GM12878 (cell line): Measurements from ENCODE around the gene KCNH5. TPM values are rescaled to one million over a fixed set of nuclear protein-coding genes. Genes with fewer than 3 reads are reported as not detected.

Experiments
- ATAC-seq: fragments of 200-7000 bp; cut with Tn5 transposase; 3 replicates; pipeline ENCODE4 v1.9.1; 2020; ENCODE audit warnings: mild to moderate bottlenecking, moderate library complexity
- BruUV-seq: library from RNA; stranded (reverse); fragments of 400-500 nt; replicated peaks from 2 replicates; lab custom pipeline; 2021; lab: Mats Ljungman, UMichigan
- CTCF ChIA-PET: fragments of 300-600 bp; sonication (Branson Sonifier 250); formaldehyde crosslinking; extraction: SDS; loops from one replicate; lab custom pipeline; 2021; ENCODE audit warnings: inconsistent platforms; lab: Yijun Ruan, JAX
- POLR2A ChIA-PET: fragments of 350-600 bp; formaldehyde crosslinking; extraction: SDS; loops from one replicate; lab custom pipeline; 2021; ENCODE audit warnings: inconsistent platforms; lab: Charles Lee
- RAD21 ChIA-PET: fragments of 300-600 bp; sonication (Branson Sonifier 250); formaldehyde crosslinking; loops from one replicate; lab custom pipeline; 2023; ENCODE audit warnings: antibody characterized with exemption; ENCODE audit not compliant: unreplicated experiment; lab: Charles Lee
- SMC1A ChIA-PET: fragments of 300-600 bp; sonication (Branson Sonifier 250); formaldehyde crosslinking; loops from one replicate; lab custom pipeline; 2023; ENCODE audit not compliant: unreplicated experiment, uncharacterized antibody; lab: Charles Lee
- DNase-seq: peaks from one replicate; pipeline ENCODE4 v3.0.0-alpha.2; 2011; ENCODE audit warnings: low read depth, low spot score
- FAIRE-seq: peaks from 3 replicates; lab custom pipeline; 2011; peaks lifted over from hg19 to GRCh38; lab: Jason Lieb, UNC
- H2AFZ ChIP-seq: 2 replicates; pipeline ENCODE4 v1.6.0; 2011; ENCODE audit warnings: low read depth, low read length, control low read depth; ENCODE audit not compliant: control insufficient read depth
- H3K27ac ChIP-seq: 2 replicates; pipeline ENCODE4 v1.5.1; 2011; ENCODE audit warnings: control low read depth; ENCODE audit not compliant: control insufficient read depth, insufficient read depth
- H3K27me3 ChIP-seq, 2 experiments: replicated peaks in 1 of 2; 2 replicates each; pipeline versions ENCODE4 v1.6.0 to v1.6.1; 2011; ENCODE audit warnings: low read length in 1 of 2; ENCODE audit not compliant: control insufficient read depth in 2 of 2, insufficient read depth in 2 of 2
- H3K36me3 ChIP-seq, 2 experiments: 2 replicates each; pipeline ENCODE4 v1.5.1; 2011; ENCODE audit warnings: low read length in 1 of 2; ENCODE audit not compliant: control insufficient read depth in 2 of 2, insufficient read depth in 2 of 2
- H3K4me1 ChIP-seq: 2 replicates; pipeline ENCODE4 v1.6.1; 2011; ENCODE audit warnings: mild to moderate bottlenecking, low read length, moderate library complexity, mixed read lengths; ENCODE audit not compliant: control insufficient read depth, insufficient read depth
- H3K4me2 ChIP-seq: 2 replicates; pipeline ENCODE4 v1.6.0; 2011; ENCODE audit warnings: control low read depth; ENCODE audit not compliant: control insufficient read depth, insufficient read depth
- H3K4me3 ChIP-seq: fragments of 200-600 bp; sonication (generic); 2 replicates; pipeline ENCODE4 v1.5.1; 2016
- H3K79me2 ChIP-seq: 2 replicates; pipeline ENCODE4 v1.6.0; 2011; ENCODE audit warnings: low read length; ENCODE audit not compliant: control insufficient read depth, insufficient read depth
- H3K9ac ChIP-seq: 2 replicates; pipeline ENCODE4 v1.8.0; 2011; ENCODE audit warnings: low read length, control low read depth, mixed read lengths; ENCODE audit not compliant: control insufficient read depth, insufficient read depth
- H3K9me3 ChIP-seq: replicated peaks from 3 replicates; pipeline ENCODE4 v1.5.1; 2011; ENCODE audit warnings: mild to moderate bottlenecking, low read length; ENCODE audit not compliant: control insufficient read depth, insufficient read depth
- H4K20me1 ChIP-seq: 2 replicates; pipeline ENCODE4 v1.6.0; 2011; ENCODE audit not compliant: control insufficient read depth, insufficient read depth
- CTCF ChIP-seq, 3 experiments: IDR thresholded peaks in 2 of 3; conservative IDR thresholded peaks in 1 of 3; 2 replicates each; pipeline ENCODE4 v1.5.1; 2011; ENCODE audit warnings: low read depth in 3 of 3, low read length in 3 of 3, mild to moderate bottlenecking in 3 of 3, control low read depth in 2 of 3, moderate library complexity in 2 of 3, inconsistent platforms in 1 of 3, mixed read lengths in 1 of 3; ENCODE audit not compliant: control insufficient read depth in 2 of 3, insufficient read depth in 1 of 3; ENCODE audit errors: extremely low read depth in 1 of 3
- IRF3 ChIP-seq: fragments of 450-650 bp; IDR thresholded peaks from 2 replicates; pipeline ENCODE4 v1.6.1; 2014; ENCODE audit warnings: mild to moderate bottlenecking
- LARP7 ChIP-seq: fragments of 450-650 bp; IDR thresholded peaks from 2 replicates; pipeline ENCODE4 v1.6.1; 2017; ENCODE audit warnings: mild to moderate bottlenecking
- NBN ChIP-seq: fragments of 450-650 bp; IDR thresholded peaks from 2 replicates; pipeline ENCODE4 v1.6.1; 2016
- ZBTB11 ChIP-seq: fragments of 450-650 bp; formaldehyde crosslinking; IDR thresholded peaks from 2 replicates; pipeline ENCODE4 v1.5.0; 2022; ENCODE audit warnings: mild to moderate bottlenecking, missing genetic modification characterization
- WGBS: methylation state at CpG from one replicate; pipeline ENCODE4 v1.1.6; 2016; ENCODE audit warnings: low lambda C conversion rate; ENCODE audit not compliant: insufficient replicate concordance, insufficient coverage; ENCODE audit errors: missing lambda C conversion rate; 5-methylcytosine and 5-hydroxymethylcytosine counted together
- in situ Hi-C: fragments of 300-500 bp; cut with MboI; formaldehyde crosslinking; loops from 9 replicates; pipeline ENCODE4 v1.14.3; 2018; ENCODE audit warnings: mixed read lengths
- intact Hi-C: fragments of 100-400 bp; cut with micrococcal nuclease; formaldehyde crosslinking; loops from one replicate; pipeline ENCODE4 v1.14.2; 2022; ENCODE audit not compliant: unreplicated experiment
- polyA plus RNA-seq, 11 experiments: library from polyadenylated mRNA; depleted of rRNA in 4 of 11; unstranded in 6 of 11; stranded (reverse) in 5 of 11; fragments of >200 nt; fragmentation: Nextera tagmentation in 4 of 11; fragmentation: Illumina TruSeq in 1 of 11; extraction: Ambion mirVana in 4 of 11; extraction: Trizol in 1 of 11; gene quantifications; 1 replicate in 1 of 11; 2 replicates in 10 of 11; pipeline versions ENCODE4 v1.2.1 to v1.2.3, GENCODE V29; 2011 to 2016; ENCODE audit warnings: inconsistent platforms in 2 of 11, missing spikeins in 2 of 11, low read depth in 1 of 11
- total RNA-seq, 4 experiments: library from RNA; depleted of rRNA in 3 of 4; stranded (reverse); fragments of >200 nt in 3 of 4; fragmentation: Illumina TruSeq in 1 of 4; extraction: Trizol in 1 of 4; gene quantifications; 2 replicates each; pipeline versions ENCODE4 v1.2.1 to v1.2.3, GENCODE V29; 2013 to 2021

Gene KCNH5
- total and polyA plus RNA-seq, 10 of the 15 experiments (the other 5 are each of a cell fraction or from before 2014, with no cell fraction given), result under 0.01 to 0.04 (median 0.04) TPM; not detected in 7

GRCh38 chr14:62655166-62655565 is 390.1 kb downstream of the KCNH5 start:
- Histone ChIP-seq H3K9me3 (no peaks in the 10 kb centered on the region), H3K27ac (no peak overlapping the region), H3K4me3 (no peak overlapping the region), H3K9ac (no peak overlapping the region), H3K4me2 (no peak overlapping the region), H4K20me1 (no peaks in the 10 kb centered on the region), H3K79me2 (no peaks in the 10 kb centered on the region), H3K27me3 (no peaks in the 10 kb centered on the region), H3K36me3 (no peaks in the 10 kb centered on the region), H3K4me1 (no peaks in the 10 kb centered on the region), H2AFZ (no peak overlapping the region)
- ChIA-PET POLR2A (no interaction called here), CTCF (no interaction called here), SMC1A (no interaction called here), RAD21 (no interaction called here)
- ATAC-seq, result no peak
- TF ChIP-seq LARP7 (no peak), NBN (no peak), IRF3 (no peak), CTCF (IDR thresholded peaks at IDR 0.05 in 2 of 3, conservative IDR thresholded peaks at IDR 0.05 in 1 of 3; ENCODE audit: control insufficient read depth in 2 of 3, extremely low read depth in 1 of 3, insufficient read depth in 1 of 3, low read depth in 3 of 3, low read length in 3 of 3) (no peak), ZBTB11 (no peak)
- in situ Hi-C loops (no loop called here), intact Hi-C loops (no loop called here)
- no peak for DNase-seq
- WGBS, result 18% methylated on average over 4 of the region's 4 CpGs
- FAIRE-seq, result no peak
- no TSS peak for BruUV-seq
